Ascending aorta (tissue), 2 donors: Measurements from ENCODE around the gene LMX1B. TPM values are rescaled to one million over a fixed set of nuclear protein-coding genes. Genes with fewer than 3 reads are reported as not detected.

Experiments
- DNase-seq, 2 donors: peaks; one replicate each; pipeline ENCODE4 v3.0.0-alpha.2; 2019; ENCODE audit warnings: low spot score in 2 of 2
- H3K27ac ChIP-seq, 2 donors: fragments of 200-600 bp; sonication (generic); one replicate each; pipeline ENCODE4 v1.5.1; 2016 to 2017; ENCODE audit warnings: mild to moderate bottlenecking in 1 of 2
- H3K27me3 ChIP-seq: fragments of 200-600 bp; sonication (generic); one replicate; pipeline ENCODE4 v1.5.1; 2017
- H3K36me3 ChIP-seq, 2 donors: fragments of 200-600 bp; sonication (generic); one replicate each; pipeline ENCODE4 v1.5.1; 2016
- H3K4me1 ChIP-seq, 2 donors: fragments of 200-600 bp; sonication (generic); one replicate each; pipeline ENCODE4 v1.5.1; 2016 to 2017; ENCODE audit warnings: mild to moderate bottlenecking in 1 of 2
- H3K4me3 ChIP-seq, 2 donors: fragments of 200-600 bp; sonication (generic); one replicate each; pipeline ENCODE4 v1.5.1; 2016 to 2017; ENCODE audit warnings: mild to moderate bottlenecking in 1 of 2
- H3K9me3 ChIP-seq, 2 donors: fragments of 200-600 bp; sonication (generic); one replicate each; pipeline ENCODE4 v1.5.1; 2016
- intact Hi-C: fragments of 100-400 bp; cut with DNase I; formaldehyde crosslinking; loops from one replicate; pipeline ENCODE4 v1.15.1; 2023
- total RNA-seq: library from RNA; depleted of rRNA; stranded (reverse); fragments of >200 nt; gene quantifications from one replicate; pipeline ENCODE4 v1.1.0, GENCODE V29; 2016
- TF ChIP-seq, protein P1 (sequence below), 3 experiments: fragments of 200-600 bp in 2 of 3; fragments of 450-650 bp in 1 of 3; sonication (generic) in 2 of 3; IDR thresholded peaks; one replicate each; pipeline ENCODE4 v1.5.1; 2016 to 2019; ENCODE audit warnings: antibody characterized with exemption in 3 of 3, mild to moderate bottlenecking in 1 of 3, moderate library complexity in 1 of 3

The LMX1B gene
- total RNA-seq, 1 donor from 2014 or later: 1.9 TPM

DNA sequence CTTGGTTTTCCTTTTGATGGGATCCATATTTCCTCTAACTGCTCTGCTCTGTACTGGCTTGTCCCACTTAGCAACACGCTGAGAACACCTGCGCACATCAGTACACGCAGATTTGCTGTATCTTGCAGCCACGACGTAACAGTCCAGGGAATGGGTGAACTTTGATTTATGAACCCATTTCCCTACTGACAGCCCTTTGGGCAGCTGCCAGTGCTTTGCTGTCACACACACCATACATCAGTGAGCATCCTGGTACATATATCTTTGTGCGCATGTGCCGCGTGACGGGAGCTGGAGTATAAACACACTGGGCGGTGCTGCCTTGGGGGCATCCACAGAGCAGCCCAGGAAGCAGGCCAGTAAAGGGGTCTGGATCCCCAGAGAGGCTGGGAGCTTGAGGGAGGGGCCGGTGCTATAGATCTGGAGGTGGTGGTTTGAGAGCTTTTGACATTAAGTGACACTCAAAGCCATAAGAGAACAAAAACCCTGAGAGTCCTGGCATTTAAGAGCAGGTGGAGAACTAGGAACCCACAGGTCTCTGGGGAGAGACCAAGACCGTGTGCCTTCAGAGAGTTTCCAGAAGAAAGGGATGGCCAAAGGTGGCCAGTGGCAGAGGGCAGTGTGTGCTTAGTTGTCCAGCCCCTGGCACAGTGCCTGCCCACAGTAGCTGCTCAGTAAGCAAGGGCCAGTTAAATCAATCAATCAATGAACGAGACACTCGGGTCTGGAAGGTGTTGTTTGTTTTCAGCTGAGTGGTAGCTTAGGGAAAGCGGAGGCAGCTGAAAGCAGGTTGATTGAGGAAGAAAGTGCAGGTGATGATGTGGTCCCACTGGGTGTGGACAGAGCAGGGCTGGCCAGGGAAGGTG, 53.7 kb downstream of the LMX1B start:
- Histone ChIP-seq H3K27ac (no peak overlapping the region), H3K9me3 (no peaks in the 10 kb centered on the region), H3K36me3 (no peaks in the 10 kb centered on the region), H3K4me1 (no peaks in the 10 kb centered on the region), H3K27me3 (peaks cover 4% of the 10 kb centered on the region), H3K4me3 (no peak overlapping the region)
- TF ChIP-seq, protein P1, sequence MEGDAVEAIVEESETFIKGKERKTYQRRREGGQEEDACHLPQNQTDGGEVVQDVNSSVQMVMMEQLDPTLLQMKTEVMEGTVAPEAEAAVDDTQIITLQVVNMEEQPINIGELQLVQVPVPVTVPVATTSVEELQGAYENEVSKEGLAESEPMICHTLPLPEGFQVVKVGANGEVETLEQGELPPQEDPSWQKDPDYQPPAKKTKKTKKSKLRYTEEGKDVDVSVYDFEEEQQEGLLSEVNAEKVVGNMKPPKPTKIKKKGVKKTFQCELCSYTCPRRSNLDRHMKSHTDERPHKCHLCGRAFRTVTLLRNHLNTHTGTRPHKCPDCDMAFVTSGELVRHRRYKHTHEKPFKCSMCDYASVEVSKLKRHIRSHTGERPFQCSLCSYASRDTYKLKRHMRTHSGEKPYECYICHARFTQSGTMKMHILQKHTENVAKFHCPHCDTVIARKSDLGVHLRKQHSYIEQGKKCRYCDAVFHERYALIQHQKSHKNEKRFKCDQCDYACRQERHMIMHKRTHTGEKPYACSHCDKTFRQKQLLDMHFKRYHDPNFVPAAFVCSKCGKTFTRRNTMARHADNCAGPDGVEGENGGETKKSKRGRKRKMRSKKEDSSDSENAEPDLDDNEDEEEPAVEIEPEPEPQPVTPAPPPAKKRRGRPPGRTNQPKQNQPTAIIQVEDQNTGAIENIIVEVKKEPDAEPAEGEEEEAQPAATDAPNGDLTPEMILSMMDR (IDR thresholded peaks at IDR 0.05): no peak
- DNase-seq: no peak
- intact Hi-C loops: no loop called here

DNA sequence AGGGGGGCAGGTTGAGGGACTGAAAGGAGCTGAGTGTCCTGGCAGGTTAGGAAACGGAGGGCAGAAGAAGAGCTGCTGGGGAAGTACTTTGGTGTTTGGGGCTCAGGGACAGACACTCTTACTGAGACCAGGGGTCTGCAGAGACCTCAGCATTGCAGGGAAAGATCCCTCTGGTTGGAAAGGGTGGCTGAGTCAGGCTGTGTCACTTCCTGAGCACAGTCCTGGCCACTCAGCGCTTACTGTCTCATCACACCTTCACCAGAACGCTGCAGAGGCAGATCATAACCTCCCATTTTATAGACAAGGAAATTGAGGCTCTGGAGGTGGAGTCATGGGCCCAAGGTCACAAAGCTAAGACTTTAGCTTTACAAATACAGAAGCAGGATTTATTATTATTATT, 54.3 kb downstream of the LMX1B start:
- DNase-seq: no peak
- Histone ChIP-seq H3K27ac (no peak overlapping the region), H3K4me3 (no peak overlapping the region), H3K36me3 (no peaks in the 10 kb centered on the region), H3K27me3 (peaks cover 4% of the 10 kb centered on the region), H3K4me1 (no peaks in the 10 kb centered on the region), H3K9me3 (no peaks in the 10 kb centered on the region)
- TF ChIP-seq, protein P1 (IDR thresholded peaks at IDR 0.05): no peak
- intact Hi-C loops: no loop called here

DNA sequence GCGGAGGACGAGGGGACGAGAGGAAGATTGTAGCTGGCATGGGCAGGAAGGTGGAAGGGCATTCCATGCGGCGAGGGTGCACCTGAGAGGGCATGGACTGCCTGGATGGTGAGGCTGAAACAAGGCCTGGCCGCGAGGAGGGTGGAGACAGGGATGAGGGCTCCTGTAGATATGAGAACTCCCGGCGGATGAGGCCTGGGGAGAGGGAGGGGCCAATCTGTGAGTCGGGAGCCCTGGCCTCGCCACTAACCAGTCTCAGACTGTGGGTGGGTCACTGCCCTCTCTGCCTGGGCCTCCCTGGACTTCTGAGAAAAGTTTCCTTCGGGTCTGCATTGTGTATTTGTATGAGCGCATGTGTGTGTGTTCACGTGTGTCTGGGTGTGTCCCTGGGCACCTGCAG, 55.4 kb downstream of the LMX1B start:
- no peaks in the 10 kb centered on the region for H3K27me3 ChIP-seq

DNA sequence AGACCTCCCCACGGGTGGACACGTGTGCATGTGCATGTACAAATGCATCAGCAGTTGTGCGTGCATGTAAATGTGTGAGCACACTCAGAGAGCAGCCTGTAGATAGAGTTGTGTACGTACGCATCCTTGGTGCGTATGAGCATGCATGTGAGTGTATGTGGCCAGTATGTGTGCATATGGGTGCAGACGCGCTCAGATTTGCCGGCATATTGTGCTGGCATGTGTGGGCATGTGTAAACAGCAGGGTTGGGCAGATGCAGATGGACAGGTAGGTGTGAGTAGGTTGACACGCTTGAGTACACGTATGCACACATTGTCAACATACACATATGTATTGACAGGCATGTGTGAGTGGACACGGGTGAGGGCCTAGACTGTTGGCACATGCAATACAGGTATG, 56.5 kb downstream of the LMX1B start:
- TF ChIP-seq, protein P1 (IDR thresholded peaks at IDR 0.05): no peak
- Histone ChIP-seq H3K36me3 (no peaks in the 10 kb centered on the region), H3K9me3 (no peaks in the 10 kb centered on the region), H3K27ac (no peak overlapping the region), H3K27me3 (no peaks in the 10 kb centered on the region), H3K4me3 (no peak overlapping the region), H3K4me1 (no peaks in the 10 kb centered on the region)
- no peak for DNase-seq
- intact Hi-C loops: no loop called here

More for the DNA sequence above, 55.4 kb downstream of the LMX1B start:
- no peak overlapping the region for H3K27ac ChIP-seq
- H3K36me3 ChIP-seq: no peaks in the 10 kb centered on the region
- TF ChIP-seq, protein P1 (IDR thresholded peaks at IDR 0.05): no peak
- no peak overlapping the region for H3K4me3 ChIP-seq
- no peaks in the 10 kb centered on the region for H3K4me1 ChIP-seq
- H3K9me3 ChIP-seq: no peaks in the 10 kb centered on the region
- intact Hi-C loops: no loop called here
- DNase-seq: no peak

DNA sequence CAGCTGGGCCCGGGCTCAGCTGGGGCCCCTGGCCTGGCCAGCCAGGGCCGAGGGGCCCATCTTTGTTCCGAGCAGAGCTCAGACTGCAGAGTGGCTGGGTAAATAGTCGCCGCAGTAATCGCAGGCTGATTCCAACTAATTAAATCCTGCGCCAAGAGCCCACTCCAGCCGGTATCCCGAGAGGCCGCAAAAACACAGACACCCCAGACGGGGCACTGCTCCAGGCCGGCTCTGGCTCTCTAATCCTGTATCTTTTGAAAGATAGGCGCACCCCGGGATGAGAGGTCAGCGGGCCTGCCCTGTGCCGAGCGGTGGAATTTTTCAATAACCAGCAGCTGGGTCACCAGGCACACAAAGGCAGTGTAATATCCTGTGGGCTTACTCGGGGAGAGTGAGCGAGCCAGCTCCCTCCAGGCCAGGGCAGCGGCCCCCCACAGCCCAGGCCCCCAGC, 57.7 kb downstream of the LMX1B start:
- intact Hi-C loops: no loop called here
- H3K27me3 ChIP-seq: no peaks in the 10 kb centered on the region
- no peaks in the 10 kb centered on the region for H3K36me3 ChIP-seq
- no peak overlapping the region for H3K4me3 ChIP-seq
- no peaks in the 10 kb centered on the region for H3K4me1 ChIP-seq
- no peaks in the 10 kb centered on the region for H3K9me3 ChIP-seq
- no peak for DNase-seq
- TF ChIP-seq, protein P1 (IDR thresholded peaks at IDR 0.05): no peak
- no peak overlapping the region for H3K27ac ChIP-seq
